Measurements from ENCODE around the gene DBNL. TPM values are rescaled to one million over a fixed set of nuclear protein-coding genes. Genes with fewer than 3 reads are reported as not detected.
A peak's percentile ranks its signal among the peaks of the same experiment; 100 is the strongest.

Gene DBNL
- total RNA-seq, 2 experiments from 2014 or later: 88.5 to 90.6 TPM

DNA sequence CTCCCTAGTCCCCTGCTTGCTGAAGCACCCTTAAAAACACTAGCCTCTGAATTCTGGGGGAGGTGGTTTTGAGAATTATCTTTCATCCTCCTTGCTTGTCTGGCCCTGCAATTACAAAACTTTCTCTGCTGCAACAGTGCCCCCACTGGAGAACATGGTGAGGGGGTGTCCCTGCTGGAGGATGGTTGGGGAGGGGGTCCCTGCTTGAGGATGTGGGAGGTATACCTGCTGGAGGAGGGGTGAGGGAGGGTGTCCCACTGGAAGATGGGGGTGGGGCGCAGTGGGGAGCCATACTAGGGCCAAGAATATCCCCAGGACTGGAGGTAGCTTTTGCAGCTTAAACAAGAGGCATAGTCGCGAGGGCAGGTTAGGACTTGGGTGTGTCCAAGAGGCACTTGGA lies 41.0 kb downstream of the DBNL start:
- Mint-ChIP-seq H3K9me3 (no peaks in the 10 kb centered on the region), H3K4me1 (ENCODE audit: low read depth) (peaks cover 24% of the 10 kb centered on the region), H3K27me3 (no peaks in the 10 kb centered on the region), H3K4me3 (peak overlapping the region; percentile 54), H3K36me3 (ENCODE audit: low read depth) (peaks cover 17% of the 10 kb centered on the region), H3K27ac (no peak overlapping the region)
- Histone ChIP-seq H3K27me3 (ENCODE audit: control insufficient read depth in 1 of 2, insufficient read depth in 2 of 2, low read length in 2 of 2) (no peaks in the 10 kb centered on the region), H3K36me3 (ENCODE audit: insufficient read depth, low read length) (peaks cover 3% of the 10 kb centered on the region), H3K27ac (ENCODE audit: low read depth in 1 of 2, low read length in 2 of 2) (no peak overlapping the region), H3K9me3 (ENCODE audit: control insufficient read depth in 1 of 2, insufficient read depth in 1 of 2, low read length in 2 of 2) (no peaks in the 10 kb centered on the region), H3K4me3 (ENCODE audit: low read length) (no peak overlapping the region), H3K4me1 (ENCODE audit: insufficient read depth, low read length) (peaks cover 16% of the 10 kb centered on the region)
- TF ChIP-seq, protein P1, sequence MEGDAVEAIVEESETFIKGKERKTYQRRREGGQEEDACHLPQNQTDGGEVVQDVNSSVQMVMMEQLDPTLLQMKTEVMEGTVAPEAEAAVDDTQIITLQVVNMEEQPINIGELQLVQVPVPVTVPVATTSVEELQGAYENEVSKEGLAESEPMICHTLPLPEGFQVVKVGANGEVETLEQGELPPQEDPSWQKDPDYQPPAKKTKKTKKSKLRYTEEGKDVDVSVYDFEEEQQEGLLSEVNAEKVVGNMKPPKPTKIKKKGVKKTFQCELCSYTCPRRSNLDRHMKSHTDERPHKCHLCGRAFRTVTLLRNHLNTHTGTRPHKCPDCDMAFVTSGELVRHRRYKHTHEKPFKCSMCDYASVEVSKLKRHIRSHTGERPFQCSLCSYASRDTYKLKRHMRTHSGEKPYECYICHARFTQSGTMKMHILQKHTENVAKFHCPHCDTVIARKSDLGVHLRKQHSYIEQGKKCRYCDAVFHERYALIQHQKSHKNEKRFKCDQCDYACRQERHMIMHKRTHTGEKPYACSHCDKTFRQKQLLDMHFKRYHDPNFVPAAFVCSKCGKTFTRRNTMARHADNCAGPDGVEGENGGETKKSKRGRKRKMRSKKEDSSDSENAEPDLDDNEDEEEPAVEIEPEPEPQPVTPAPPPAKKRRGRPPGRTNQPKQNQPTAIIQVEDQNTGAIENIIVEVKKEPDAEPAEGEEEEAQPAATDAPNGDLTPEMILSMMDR (IDR thresholded peaks at IDR 0.05): no peak
- intact Hi-C loops (cut with DNase I, micrococcal nuclease): loop anchor here in 1 of 2 experiments (2.0 kb wide), 1 partner anchor 59 kb away; no protein-coding TSS in a partner anchor
- DNase-seq (no peak), ATAC-seq (ENCODE audit: poor library complexity) (no peak)
- POLR2A ChIA-PET: interaction anchor here (1.6 kb wide), 1 partner anchor 404 kb away, joined by 3 read pairs; the partner anchor contains the start of gene NUDCD3
- CTCF ChIA-PET: no interaction called here

DNA sequence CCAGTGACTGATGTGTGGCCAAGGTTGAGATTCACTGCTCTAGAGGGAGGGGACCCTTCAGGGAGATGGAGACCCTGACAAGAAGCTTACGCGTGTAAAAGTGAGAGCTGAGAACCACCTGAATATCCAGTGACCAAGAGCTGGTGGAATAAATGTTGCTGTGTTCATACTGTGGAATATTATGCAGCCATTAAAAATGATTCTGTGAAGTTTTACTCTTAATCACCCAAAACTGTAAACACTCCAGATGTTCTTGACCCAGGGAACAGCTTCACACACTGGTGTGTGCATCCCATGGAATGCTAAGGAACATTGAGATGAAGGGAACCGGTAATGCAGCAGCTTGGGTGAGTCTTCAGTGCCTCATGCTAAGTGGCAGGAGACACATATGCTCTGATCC lies 42.1 kb downstream of the DBNL start:
- TF ChIP-seq, protein P1 (IDR thresholded peaks at IDR 0.05): no peak
- CTCF ChIA-PET: no interaction called here
- Histone ChIP-seq H3K27me3 (ENCODE audit: control insufficient read depth in 1 of 2, insufficient read depth in 2 of 2, low read length in 2 of 2) (no peaks in the 10 kb centered on the region), H3K4me3 (ENCODE audit: low read length) (no peak overlapping the region), H3K9me3 (ENCODE audit: control insufficient read depth in 1 of 2, insufficient read depth in 1 of 2, low read length in 2 of 2) (no peaks in the 10 kb centered on the region), H3K36me3 (ENCODE audit: insufficient read depth, low read length) (no peaks in the 10 kb centered on the region), H3K4me1 (ENCODE audit: insufficient read depth, low read length) (peaks cover 6% of the 10 kb centered on the region), H3K27ac (ENCODE audit: low read depth in 1 of 2, low read length in 2 of 2) (no peak overlapping the region)
- intact Hi-C loops (cut with DNase I, micrococcal nuclease): no loop called here
- no peaks in the 10 kb centered on the region for H3K27me3 Mint-ChIP-seq
- H3K36me3 Mint-ChIP-seq (ENCODE audit: low read depth): peaks cover 8% of the 10 kb centered on the region
- H3K4me1 Mint-ChIP-seq (ENCODE audit: low read depth): peaks cover 14% of the 10 kb centered on the region
- no peak for DNase-seq
- ATAC-seq (ENCODE audit: poor library complexity): no peak
- H3K27ac Mint-ChIP-seq: no peak overlapping the region
- no peak overlapping the region for H3K4me3 Mint-ChIP-seq
- POLR2A ChIA-PET: no interaction called here
- no peaks in the 10 kb centered on the region for H3K9me3 Mint-ChIP-seq

DNA sequence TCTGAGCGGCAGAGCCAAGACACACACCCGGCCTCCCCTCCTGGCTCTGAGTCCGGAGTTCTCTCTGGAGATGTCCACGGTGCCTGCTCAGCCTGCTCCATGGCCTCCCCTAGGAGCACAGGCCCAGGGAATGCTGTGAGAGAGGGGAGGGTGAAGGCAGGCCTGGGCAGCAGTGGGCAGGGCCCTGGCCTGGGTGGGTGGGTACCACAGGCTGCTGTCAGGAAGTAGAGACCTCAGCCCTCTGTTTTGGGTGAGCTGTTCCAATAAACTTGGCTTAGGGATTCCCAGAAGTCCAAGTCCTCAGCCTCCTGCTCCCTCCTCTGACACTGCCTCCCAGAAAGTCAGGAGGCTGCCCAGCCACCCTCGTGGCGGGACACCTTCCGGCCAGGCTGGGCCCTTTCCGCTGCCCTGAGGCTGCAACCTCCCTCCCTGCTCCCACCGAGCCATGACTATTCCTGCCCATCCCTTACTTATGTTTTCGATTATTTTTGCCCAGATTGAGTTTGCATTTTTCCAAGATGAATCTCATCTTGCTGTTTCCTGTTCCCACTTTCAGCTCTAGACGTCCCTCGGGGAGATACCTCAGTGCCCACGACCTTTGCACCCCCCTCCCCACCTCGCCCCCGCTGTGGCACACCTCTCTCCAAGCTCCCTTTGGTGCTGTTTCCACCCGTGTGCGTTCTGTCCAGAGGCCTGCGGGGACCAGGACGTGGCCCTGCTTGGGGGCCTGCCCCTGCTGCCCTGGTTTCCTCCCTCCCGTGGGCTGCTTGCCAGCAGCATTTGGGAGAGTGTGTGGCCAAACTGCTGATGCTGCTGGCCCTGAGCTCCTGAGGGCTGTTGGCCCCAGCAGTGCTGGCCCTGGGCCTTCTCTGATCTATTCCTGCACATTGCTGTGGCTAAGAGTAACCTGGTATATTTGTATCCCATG lies 43.7 kb downstream of the DBNL start:
- no peaks in the 10 kb centered on the region for H3K27me3 Mint-ChIP-seq
- no peaks in the 10 kb centered on the region for H3K27me3 ChIP-seq (ENCODE audit: control insufficient read depth in 1 of 2, insufficient read depth in 2 of 2, low read length in 2 of 2)
- POLR2A ChIA-PET: no interaction called here
- no peak for DNase-seq
- TF ChIP-seq, protein P1 (IDR thresholded peaks at IDR 0.05): no peak
- H3K4me3 Mint-ChIP-seq: no peak overlapping the region
- CTCF ChIA-PET: no interaction called here
- no peak overlapping the region for H3K27ac Mint-ChIP-seq
- H3K36me3 ChIP-seq (ENCODE audit: insufficient read depth, low read length): no peaks in the 10 kb centered on the region
- ATAC-seq (ENCODE audit: poor library complexity): no peak
- no peaks in the 10 kb centered on the region for H3K4me1 ChIP-seq (ENCODE audit: insufficient read depth, low read length)
- no peaks in the 10 kb centered on the region for H3K9me3 Mint-ChIP-seq
- peaks cover 10% of the 10 kb centered on the region for H3K4me1 Mint-ChIP-seq (ENCODE audit: low read depth)
- H3K9me3 ChIP-seq (ENCODE audit: control insufficient read depth in 1 of 2, insufficient read depth in 1 of 2, low read length in 2 of 2): no peaks in the 10 kb centered on the region
- H3K27ac ChIP-seq (ENCODE audit: low read depth in 1 of 2, low read length in 2 of 2): no peak overlapping the region
- no peak overlapping the region for H3K4me3 ChIP-seq (ENCODE audit: low read length)
- intact Hi-C loops (cut with DNase I, micrococcal nuclease): no loop called here
- H3K36me3 Mint-ChIP-seq (ENCODE audit: low read depth): no peaks in the 10 kb centered on the region
